Calu3 (cell line): ENCODE results near the gene KIZ. TPM values are rescaled to one million over a fixed set of nuclear protein-coding genes. Genes with fewer than 3 reads are reported as not detected.

Experiments
- Bru-seq: library from RNA; stranded (reverse); fragments of 400-500 nt; gene quantifications from one replicate; lab custom pipeline; 2021; lab: Mats Ljungman, UMichigan
- BruChase-seq, 2 experiments: library from RNA; stranded (reverse); fragments of 400-500 nt; gene quantifications; one replicate each; lab custom pipeline; 2021; lab: Mats Ljungman, UMichigan
- BruUV-seq: library from RNA; stranded (reverse); fragments of 400-500 nt; replicated peaks from 2 replicates; lab custom pipeline; 2021; lab: Mats Ljungman, UMichigan
- CTCF ChIA-PET: fragments of 300-600 bp; sonication (Branson Sonifier 250); formaldehyde crosslinking; loops from one replicate; lab custom pipeline; 2022; ENCODE audit warnings: antibody characterized with exemption; lab: Charles Lee
- DNase-seq: peaks from one replicate; pipeline ENCODE4 v3.0.0; 2022
- H3K27ac Mint-ChIP-seq: one replicate; pipeline ENCODE4 v1.8.0; 2022; ENCODE audit warnings: mixed read lengths; ENCODE audit not compliant: unreplicated experiment
- H3K27me3 Mint-ChIP-seq: one replicate; pipeline ENCODE4 v1.8.0; 2022; ENCODE audit warnings: mixed read lengths; ENCODE audit not compliant: unreplicated experiment
- H3K36me3 Mint-ChIP-seq: one replicate; pipeline ENCODE4 v1.8.0; 2022; ENCODE audit warnings: mild to moderate bottlenecking, moderate library complexity, mixed read lengths; ENCODE audit not compliant: insufficient read depth, unreplicated experiment
- H3K4me1 Mint-ChIP-seq: one replicate; pipeline ENCODE4 v1.8.0; 2022; ENCODE audit warnings: mild to moderate bottlenecking, low read depth, mixed read lengths; ENCODE audit not compliant: unreplicated experiment
- H3K4me3 Mint-ChIP-seq: one replicate; pipeline ENCODE4 v1.8.0; 2022; ENCODE audit warnings: mild to moderate bottlenecking, low read depth, moderate library complexity, mixed read lengths; ENCODE audit not compliant: unreplicated experiment
- H3K9me3 Mint-ChIP-seq: one replicate; pipeline ENCODE4 v1.8.0; 2022; ENCODE audit warnings: low read depth, mixed read lengths; ENCODE audit not compliant: unreplicated experiment
- intact Hi-C: fragments of 100-400 bp; cut with micrococcal nuclease; formaldehyde crosslinking; loops from one replicate; pipeline ENCODE4 v1.10.0; 2022; ENCODE audit not compliant: unreplicated experiment
- long read RNA-seq: library from polyadenylated mRNA; stranded (forward); transcript quantifications from one replicate; pipeline ENCODE4 v2.0.0, GENCODE V29; 2022
- total RNA-seq: library from RNA; stranded (reverse); gene quantifications from 2 replicates; pipeline ENCODE4 v1.2.3, GENCODE V29; 2022
- TF ChIP-seq, protein P1 (sequence below): fragments of 200-600 bp; IDR thresholded peaks from one replicate; pipeline ENCODE4 v1.8.0; 2022; ENCODE audit warnings: antibody characterized with exemption; ENCODE audit not compliant: unreplicated experiment

KIZ gene, protein sequence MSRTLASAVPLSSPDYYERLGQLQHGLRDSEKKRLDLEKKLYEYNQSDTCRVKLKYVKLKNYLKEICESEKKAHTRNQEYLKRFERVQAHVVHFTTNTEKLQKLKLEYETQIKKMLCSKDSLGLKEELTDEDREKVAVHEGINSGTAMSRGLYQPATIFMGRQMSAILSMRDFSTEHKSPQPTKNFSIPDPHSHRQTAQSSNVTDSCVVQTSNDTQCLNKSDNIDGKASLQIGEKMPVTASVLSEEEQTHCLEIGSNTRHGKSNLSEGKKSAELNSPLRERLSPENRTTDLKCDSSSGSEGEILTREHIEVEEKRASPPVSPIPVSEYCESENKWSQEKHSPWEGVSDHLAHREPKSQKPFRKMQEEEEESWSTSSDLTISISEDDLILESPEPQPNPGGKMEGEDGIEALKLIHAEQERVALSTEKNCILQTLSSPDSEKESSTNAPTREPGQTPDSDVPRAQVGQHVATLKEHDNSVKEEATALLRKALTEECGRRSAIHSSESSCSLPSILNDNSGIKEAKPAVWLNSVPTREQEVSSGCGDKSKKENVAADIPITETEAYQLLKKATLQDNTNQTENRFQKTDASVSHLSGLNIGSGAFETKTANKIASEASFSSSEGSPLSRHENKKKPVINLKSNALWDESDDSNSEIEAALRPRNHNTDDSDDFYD
- total RNA-seq = 2.6 and 3.3 TPM in 2 replicates
- Bru-seq, nascent RNA = percentile 33 among the genes with signal in this experiment
- percentile 26 among the genes with signal in this experiment for BruChase-seq, experiment 1, labeled RNA remaining after a 6-hour chase
- percentile 31 among the genes with signal in this experiment for BruChase-seq, experiment 2, labeled RNA remaining after a 2-hour chase
- long read RNA-seq, partial matches to known transcripts = 0 of 4 reads
- long read RNA-seq, other reads (novel, unspliced or antisense) = 3 of 4 reads

- Mint-ChIP-seq H3K27ac (no peak within 1 kb of the TSS), H3K27me3 (no peaks in the 10 kb centered on the region), H3K4me3 (peak within 1 kb of the TSS; percentile 76), H3K4me1 (no peaks in the 10 kb centered on the region), H3K36me3 (peaks cover 12% of the 10 kb centered on the region), H3K9me3 (no peaks in the 10 kb centered on the region)
- DNase-seq = peak; percentile 87
- TF ChIP-seq, protein P1, sequence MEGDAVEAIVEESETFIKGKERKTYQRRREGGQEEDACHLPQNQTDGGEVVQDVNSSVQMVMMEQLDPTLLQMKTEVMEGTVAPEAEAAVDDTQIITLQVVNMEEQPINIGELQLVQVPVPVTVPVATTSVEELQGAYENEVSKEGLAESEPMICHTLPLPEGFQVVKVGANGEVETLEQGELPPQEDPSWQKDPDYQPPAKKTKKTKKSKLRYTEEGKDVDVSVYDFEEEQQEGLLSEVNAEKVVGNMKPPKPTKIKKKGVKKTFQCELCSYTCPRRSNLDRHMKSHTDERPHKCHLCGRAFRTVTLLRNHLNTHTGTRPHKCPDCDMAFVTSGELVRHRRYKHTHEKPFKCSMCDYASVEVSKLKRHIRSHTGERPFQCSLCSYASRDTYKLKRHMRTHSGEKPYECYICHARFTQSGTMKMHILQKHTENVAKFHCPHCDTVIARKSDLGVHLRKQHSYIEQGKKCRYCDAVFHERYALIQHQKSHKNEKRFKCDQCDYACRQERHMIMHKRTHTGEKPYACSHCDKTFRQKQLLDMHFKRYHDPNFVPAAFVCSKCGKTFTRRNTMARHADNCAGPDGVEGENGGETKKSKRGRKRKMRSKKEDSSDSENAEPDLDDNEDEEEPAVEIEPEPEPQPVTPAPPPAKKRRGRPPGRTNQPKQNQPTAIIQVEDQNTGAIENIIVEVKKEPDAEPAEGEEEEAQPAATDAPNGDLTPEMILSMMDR = no peak
- intact Hi-C loops = no loop called here
- no TSS peak for BruUV-seq
- CTCF ChIA-PET = no interaction called here
Observed at GRCh38 chr20:21125849-21126580, at the start of gene KIZ. Gene KIZ (plus strand): TSS chr20:21126082. CDS start chr20:21126116, 34 bp downstream.

DNA sequence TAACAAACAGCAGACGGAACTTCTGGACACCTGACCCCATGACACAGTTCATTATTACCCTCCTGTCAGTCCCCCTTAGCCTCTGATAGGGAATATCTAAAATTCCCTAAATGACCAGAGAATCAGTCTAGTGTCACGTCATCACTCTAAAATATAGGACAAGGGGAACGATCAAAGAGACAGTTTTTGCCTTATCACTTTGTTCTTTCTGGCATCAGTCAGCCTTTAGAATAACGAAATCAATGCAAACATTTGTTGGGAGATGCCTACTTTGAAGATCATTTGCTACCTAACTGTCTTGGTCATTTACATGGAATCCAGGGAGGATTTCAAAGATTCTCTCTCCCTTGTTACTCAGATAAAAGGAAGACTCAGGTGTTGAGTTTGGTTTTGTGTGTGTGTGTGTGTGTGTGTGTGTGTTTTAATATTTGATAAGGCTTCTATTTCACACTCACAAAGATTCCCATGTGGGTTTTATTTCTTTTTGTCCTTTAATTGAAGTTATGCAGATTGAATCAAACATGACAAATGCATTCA, 48.0 kb upstream of the KIZ start:
- no peaks in the 10 kb centered on the region for H3K36me3 Mint-ChIP-seq
- no TSS peak for BruUV-seq
- no peak overlapping the region for H3K4me3 Mint-ChIP-seq
- intact Hi-C loops = no loop called here
- no peak for DNase-seq
- peaks cover 29% of the 10 kb centered on the region for H3K27me3 Mint-ChIP-seq
- no peaks in the 10 kb centered on the region for H3K9me3 Mint-ChIP-seq
- TF ChIP-seq, protein P1 = no peak
- H3K4me1 Mint-ChIP-seq = no peaks in the 10 kb centered on the region
- no peak overlapping the region for H3K27ac Mint-ChIP-seq
- CTCF ChIA-PET = no interaction called here

GRCh38 chr20:21082584-21082983, 43.3 kb upstream of the KIZ start:
- no peak for DNase-seq
- Mint-ChIP-seq H3K4me1 (no peaks in the 10 kb centered on the region), H3K36me3 (no peaks in the 10 kb centered on the region), H3K9me3 (no peaks in the 10 kb centered on the region), H3K27ac (no peak overlapping the region), H3K4me3 (no peak overlapping the region), H3K27me3 (peaks cover 29% of the 10 kb centered on the region)
- no TSS peak for BruUV-seq
- CTCF ChIA-PET = no interaction called here
- TF ChIP-seq, protein P1 = no peak
- intact Hi-C loops = no loop called here
